H9 (cell line): ENCODE data around the gene TBATA. TPM values are rescaled to one million over a fixed set of nuclear protein-coding genes. Genes with fewer than 3 reads are reported as not detected.

Experiments used
- DNase-seq: peaks from one replicate; pipeline ENCODE4 v3.0.0-alpha.2; 2017
- H2AFZ ChIP-seq: one replicate; pipeline ENCODE4 v1.6.1; 2013; ENCODE audit warnings: mild to moderate bottlenecking, low read length, control low read depth, moderate library complexity
- H2AK5ac ChIP-seq: 2 replicates; pipeline ENCODE4 v1.6.1; 2013; ENCODE audit warnings: low read length, control low read depth, mixed read lengths; ENCODE audit not compliant: insufficient read length
- H2BK120ac ChIP-seq: one replicate; pipeline ENCODE4 v1.6.1; 2013; ENCODE audit warnings: low read depth, mild to moderate bottlenecking, low read length, control low read depth, inconsistent platforms; ENCODE audit not compliant: poor library complexity, severe bottlenecking
- H2BK12ac ChIP-seq: 2 replicates; pipeline ENCODE4 v1.6.1; 2013; ENCODE audit warnings: low read length, control low read depth, mixed read lengths, low read depth; ENCODE audit not compliant: insufficient read length
- H2BK15ac ChIP-seq: 2 replicates; pipeline ENCODE4 v1.6.1; 2013; ENCODE audit warnings: low read depth, low read length, control low read depth
- H2BK20ac ChIP-seq: one replicate; pipeline ENCODE4 v1.6.1; 2013; ENCODE audit warnings: low read depth, mild to moderate bottlenecking, low read length, control low read depth, inconsistent platforms; ENCODE audit not compliant: poor library complexity, severe bottlenecking
- H2BK5ac ChIP-seq: 2 replicates; pipeline ENCODE4 v1.6.1; 2013; ENCODE audit warnings: low read length, control low read depth, mixed read lengths; ENCODE audit not compliant: insufficient read length
- H3K14ac ChIP-seq: 2 replicates; pipeline ENCODE4 v1.6.1; 2013; ENCODE audit warnings: low read length, control low read depth; ENCODE audit not compliant: insufficient read depth
- H3K18ac ChIP-seq: 2 replicates; pipeline ENCODE4 v1.6.1; 2013; ENCODE audit warnings: low read depth, mild to moderate bottlenecking, mixed read lengths, low read length, control low read depth; ENCODE audit not compliant: insufficient read length
- H3K23ac ChIP-seq: 2 replicates; pipeline ENCODE4 v1.6.1; 2013; ENCODE audit warnings: low read length, control low read depth, mixed read lengths, low read depth; ENCODE audit not compliant: insufficient read length
- H3K23me2 ChIP-seq: 2 replicates; pipeline ENCODE4 v1.6.1; 2013; ENCODE audit warnings: low read depth, mild to moderate bottlenecking, mixed read lengths, low read length, control low read depth; ENCODE audit not compliant: insufficient read length, poor library complexity, severe bottlenecking
- H3K27ac ChIP-seq: 2 replicates; pipeline ENCODE4 v1.5.1; 2013; ENCODE audit warnings: low read length, control low read depth, mixed read lengths, low read depth; ENCODE audit not compliant: insufficient read length
- H3K27me3 ChIP-seq: 2 replicates; pipeline ENCODE4 v1.6.1; 2013; ENCODE audit warnings: low read length, control low read depth, inconsistent platforms; ENCODE audit not compliant: insufficient read depth
- H3K4ac ChIP-seq: 2 replicates; pipeline ENCODE4 v1.6.1; 2013; ENCODE audit warnings: low read depth, mild to moderate bottlenecking, control low read depth, inconsistent platforms, low read length, moderate library complexity
- H3K4me1 ChIP-seq: 2 replicates; pipeline ENCODE4 v1.6.1; 2013; ENCODE audit warnings: low read length, control low read depth, inconsistent platforms; ENCODE audit not compliant: insufficient read depth
- H3K4me2 ChIP-seq: 2 replicates; pipeline ENCODE4 v1.6.1; 2013; ENCODE audit warnings: low read length, control low read depth, mixed read lengths; ENCODE audit not compliant: insufficient read length, insufficient read depth
- H3K56ac ChIP-seq: 2 replicates; pipeline ENCODE4 v1.6.1; 2013; ENCODE audit warnings: low read depth, mild to moderate bottlenecking, mixed read lengths, low read length, control low read depth; ENCODE audit not compliant: insufficient read length
- H3K79me1 ChIP-seq: 2 replicates; pipeline ENCODE4 v1.6.1; 2013; ENCODE audit warnings: low read depth, mild to moderate bottlenecking, moderate library complexity, low read length, control low read depth, inconsistent platforms; ENCODE audit not compliant: insufficient read depth, poor library complexity, severe bottlenecking
- H3K79me2 ChIP-seq: 2 replicates; pipeline ENCODE4 v1.6.1; 2013; ENCODE audit warnings: low read length, control low read depth, inconsistent platforms; ENCODE audit not compliant: insufficient read depth
- H3K9ac ChIP-seq: 2 replicates; pipeline ENCODE4 v1.6.1; 2013; ENCODE audit warnings: low read length, control low read depth, mixed read lengths; ENCODE audit not compliant: insufficient read length; ENCODE audit errors: extremely low read depth
- H3K9me3 ChIP-seq: one replicate; pipeline ENCODE4 v1.6.1; 2013; ENCODE audit warnings: low read depth, low read length, inconsistent platforms; ENCODE audit not compliant: control insufficient read depth
- H3T11ph ChIP-seq: one replicate; pipeline ENCODE4 v1.6.1; 2013; ENCODE audit warnings: mild to moderate bottlenecking, low read length, control low read depth, inconsistent platforms
- H4K20me1 ChIP-seq: one replicate; pipeline ENCODE4 v1.6.1; 2013; ENCODE audit not compliant: control insufficient read depth, insufficient read length, insufficient read depth
- H4K5ac ChIP-seq: 2 replicates; pipeline ENCODE4 v1.6.1; 2013; ENCODE audit warnings: low read depth, mild to moderate bottlenecking, mixed read lengths, low read length, control low read depth; ENCODE audit not compliant: insufficient read length
- H4K8ac ChIP-seq: replicated peaks from 2 replicates; pipeline ENCODE4 v1.6.1; 2013; ENCODE audit warnings: low read length, control low read depth, mixed read lengths, low read depth; ENCODE audit not compliant: insufficient read length
- H4K91ac ChIP-seq: 2 replicates; pipeline ENCODE4 v1.6.1; 2013; ENCODE audit warnings: low read depth, mild to moderate bottlenecking, moderate library complexity, mixed read lengths, low read length, control low read depth; ENCODE audit not compliant: insufficient read length
- H3K27ac Mint-ChIP-seq, 3 experiments: 2 replicates in 2 of 3; 3 replicates in 1 of 3; pipeline ENCODE4 v1.8.0; 2020 to 2021; ENCODE audit warnings: mixed read lengths in 3 of 3, mild to moderate bottlenecking in 1 of 3, moderate library complexity in 1 of 3
- H3K27me3 Mint-ChIP-seq: 2 replicates; pipeline ENCODE4 v1.8.0; 2021; ENCODE audit warnings: low read depth, mild to moderate bottlenecking, moderate library complexity, mixed read lengths
- H3K36me3 Mint-ChIP-seq, 3 experiments: 2 replicates in 2 of 3; 3 replicates in 1 of 3; pipeline ENCODE4 v1.8.0; 2020 to 2021; ENCODE audit warnings: low read depth in 3 of 3, mixed read lengths in 3 of 3; ENCODE audit not compliant: insufficient read depth in 1 of 3
- H3K4me1 Mint-ChIP-seq, 2 experiments: 2 replicates each; pipeline ENCODE4 v1.8.0; 2020; ENCODE audit warnings: mixed read lengths in 2 of 2
- H3K4me3 Mint-ChIP-seq, 2 experiments: 2 replicates in 1 of 2; 3 replicates in 1 of 2; pipeline ENCODE4 v1.8.0; 2020 to 2021; ENCODE audit warnings: mild to moderate bottlenecking in 2 of 2, mixed read lengths in 2 of 2, moderate library complexity in 1 of 2
- H3K9me3 Mint-ChIP-seq, 2 experiments: 2 replicates in 1 of 2; 3 replicates in 1 of 2; pipeline ENCODE4 v1.8.0; 2020; ENCODE audit warnings: mild to moderate bottlenecking in 2 of 2, mixed read lengths in 2 of 2, moderate library complexity in 1 of 2
- WGBS: extraction: QIAGEN DNeasy Blood & Tissue Kit; methylation state at CpG from one replicate; pipeline ENCODE4 v1.1.7; 2013; ENCODE audit warnings: missing lambda C conversion rate, low lambda C conversion rate, mixed read lengths; ENCODE audit not compliant: insufficient read length; ENCODE audit errors: extremely low coverage; 5-methylcytosine and 5-hydroxymethylcytosine counted together
- total RNA-seq: library from RNA; stranded (reverse); gene quantifications from 2 replicates; pipeline ENCODE4 v1.2.1, GENCODE V29; 2021
- TF ChIP-seq, protein P1 (sequence below): fragments of 200-600 bp; sonication (generic); conservative IDR thresholded peaks from 3 replicates; pipeline ENCODE4 v1.8.0; 2021; ENCODE audit warnings: antibody characterized with exemption, mild to moderate bottlenecking

TBATA gene
- total RNA-seq, 1 experiment from 2014 or later = not detected

DNA sequence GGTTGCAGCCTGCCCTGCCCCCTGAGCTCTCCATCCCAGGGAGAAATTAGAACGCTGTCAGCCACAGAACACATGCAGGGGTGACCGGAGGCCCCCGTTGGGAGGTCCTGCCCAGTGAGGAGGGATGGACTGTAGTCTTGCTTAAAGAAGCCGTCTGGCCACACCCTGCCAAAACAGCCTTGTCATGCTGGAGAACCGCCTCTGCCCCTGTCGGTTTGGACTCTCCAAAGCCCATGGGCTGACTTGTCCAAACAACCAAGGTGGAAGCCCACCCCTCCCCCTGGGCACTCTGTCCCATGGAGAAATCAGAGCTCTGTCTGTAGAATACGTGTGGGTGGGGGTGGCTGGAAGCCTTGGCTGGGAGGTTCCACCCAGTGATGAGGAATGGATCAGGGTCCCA, 12.7 kb upstream of the TBATA start:
- DNase-seq = no peak
- Histone ChIP-seq H3K79me1 (no peaks in the 10 kb centered on the region), H3K27ac (no peak overlapping the region), H2BK15ac (no peak overlapping the region), H3K27me3 (no peaks in the 10 kb centered on the region), H2BK5ac (no peak overlapping the region), H3K14ac (no peak overlapping the region), H2AK5ac (no peak overlapping the region), H2BK12ac (no peak overlapping the region), H4K20me1 (no peaks in the 10 kb centered on the region), H3K56ac (no peak overlapping the region), H3K18ac (no peak overlapping the region), H3K79me2 (no peaks in the 10 kb centered on the region), H4K8ac (no peak overlapping the region), H2BK20ac (no peak overlapping the region), H3K4me1 (no peaks in the 10 kb centered on the region), H3T11ph (no peak overlapping the region), H3K23me2 (no peaks in the 10 kb centered on the region), H2AFZ (no peak overlapping the region), H3K4me2 (no peak overlapping the region), H3K9ac (no peak overlapping the region), H2BK120ac (no peak overlapping the region), H4K5ac (no peak overlapping the region), H3K4ac (no peak overlapping the region), H3K23ac (no peak overlapping the region), H3K9me3 (no peaks in the 10 kb centered on the region), H4K91ac (no peak overlapping the region)
- Mint-ChIP-seq H3K9me3 (no peaks in the 10 kb centered on the region; a peak in 3 of 5 replicates), H3K4me3 (no peak overlapping the region), H3K27me3 (peaks cover 9% of the 10 kb centered on the region), H3K36me3 (no peaks in the 10 kb centered on the region), H3K4me1 (no peaks in the 10 kb centered on the region), H3K27ac (no peak overlapping the region)
- TF ChIP-seq, protein P1, sequence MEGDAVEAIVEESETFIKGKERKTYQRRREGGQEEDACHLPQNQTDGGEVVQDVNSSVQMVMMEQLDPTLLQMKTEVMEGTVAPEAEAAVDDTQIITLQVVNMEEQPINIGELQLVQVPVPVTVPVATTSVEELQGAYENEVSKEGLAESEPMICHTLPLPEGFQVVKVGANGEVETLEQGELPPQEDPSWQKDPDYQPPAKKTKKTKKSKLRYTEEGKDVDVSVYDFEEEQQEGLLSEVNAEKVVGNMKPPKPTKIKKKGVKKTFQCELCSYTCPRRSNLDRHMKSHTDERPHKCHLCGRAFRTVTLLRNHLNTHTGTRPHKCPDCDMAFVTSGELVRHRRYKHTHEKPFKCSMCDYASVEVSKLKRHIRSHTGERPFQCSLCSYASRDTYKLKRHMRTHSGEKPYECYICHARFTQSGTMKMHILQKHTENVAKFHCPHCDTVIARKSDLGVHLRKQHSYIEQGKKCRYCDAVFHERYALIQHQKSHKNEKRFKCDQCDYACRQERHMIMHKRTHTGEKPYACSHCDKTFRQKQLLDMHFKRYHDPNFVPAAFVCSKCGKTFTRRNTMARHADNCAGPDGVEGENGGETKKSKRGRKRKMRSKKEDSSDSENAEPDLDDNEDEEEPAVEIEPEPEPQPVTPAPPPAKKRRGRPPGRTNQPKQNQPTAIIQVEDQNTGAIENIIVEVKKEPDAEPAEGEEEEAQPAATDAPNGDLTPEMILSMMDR = no peak
- no CpG with 5 or more reads among the region's 7 CpGs for WGBS
